ENCODE measurements around the gene CCR3. TPM values are rescaled to one million over a fixed set of nuclear protein-coding genes. Genes with fewer than 3 reads are reported as not detected.
"Not testable (repeated sequence)": the region's sequence is repeated elsewhere in the genome, so short reads cannot be mapped to it uniquely, and the experiment has no call there.

CCR3 gene
- total RNA-seq, 1 donor from 2014 or later, result not detected

DNA sequence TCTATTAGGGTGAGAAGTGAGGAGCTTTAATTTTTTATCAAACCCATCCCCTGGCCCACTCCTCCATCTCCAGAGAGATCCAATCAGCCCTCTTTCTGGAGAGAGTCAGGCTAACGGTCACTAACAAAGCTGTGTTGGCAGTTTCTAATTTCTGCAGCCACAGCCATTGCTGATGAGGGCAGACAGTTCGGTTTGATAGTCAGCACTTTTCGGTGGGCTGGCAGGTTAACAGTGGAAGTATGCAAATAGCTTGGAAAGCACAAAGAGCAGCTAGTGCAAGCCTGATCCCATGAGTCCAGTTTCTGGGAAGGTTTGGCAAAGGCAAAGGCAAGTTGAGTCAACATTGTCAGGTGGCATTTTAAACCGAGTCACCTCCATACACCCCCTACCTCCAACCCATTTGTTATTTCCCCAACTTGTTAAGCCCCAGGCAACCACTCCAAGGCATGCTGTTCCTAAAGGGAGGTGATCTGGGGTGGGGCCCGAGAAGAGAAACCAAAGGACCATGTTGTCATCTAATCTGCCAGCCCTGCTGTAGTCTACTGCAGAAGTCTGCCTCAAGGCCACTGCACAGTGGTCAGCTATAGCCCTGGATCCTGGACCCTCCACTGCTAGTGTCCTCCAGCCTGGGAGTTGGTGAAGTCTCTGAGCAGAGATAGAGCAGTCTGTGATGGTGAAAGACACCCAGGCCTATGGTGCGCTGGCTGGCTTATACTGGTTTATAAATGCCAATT, 35.8 kb upstream of the CCR3 start:
- no peak overlapping the region for H3K27ac Mint-ChIP-seq (ENCODE audit: unreplicated experiment)
- no peaks in the 10 kb centered on the region for H3K36me3 Mint-ChIP-seq (ENCODE audit: unreplicated experiment)
- no peaks in the 10 kb centered on the region for H3K4me1 Mint-ChIP-seq (ENCODE audit: low read depth, unreplicated experiment)
- TF ChIP-seq, protein P1, sequence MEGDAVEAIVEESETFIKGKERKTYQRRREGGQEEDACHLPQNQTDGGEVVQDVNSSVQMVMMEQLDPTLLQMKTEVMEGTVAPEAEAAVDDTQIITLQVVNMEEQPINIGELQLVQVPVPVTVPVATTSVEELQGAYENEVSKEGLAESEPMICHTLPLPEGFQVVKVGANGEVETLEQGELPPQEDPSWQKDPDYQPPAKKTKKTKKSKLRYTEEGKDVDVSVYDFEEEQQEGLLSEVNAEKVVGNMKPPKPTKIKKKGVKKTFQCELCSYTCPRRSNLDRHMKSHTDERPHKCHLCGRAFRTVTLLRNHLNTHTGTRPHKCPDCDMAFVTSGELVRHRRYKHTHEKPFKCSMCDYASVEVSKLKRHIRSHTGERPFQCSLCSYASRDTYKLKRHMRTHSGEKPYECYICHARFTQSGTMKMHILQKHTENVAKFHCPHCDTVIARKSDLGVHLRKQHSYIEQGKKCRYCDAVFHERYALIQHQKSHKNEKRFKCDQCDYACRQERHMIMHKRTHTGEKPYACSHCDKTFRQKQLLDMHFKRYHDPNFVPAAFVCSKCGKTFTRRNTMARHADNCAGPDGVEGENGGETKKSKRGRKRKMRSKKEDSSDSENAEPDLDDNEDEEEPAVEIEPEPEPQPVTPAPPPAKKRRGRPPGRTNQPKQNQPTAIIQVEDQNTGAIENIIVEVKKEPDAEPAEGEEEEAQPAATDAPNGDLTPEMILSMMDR (IDR thresholded peaks at IDR 0.05; ENCODE audit: partially characterized antibody, unreplicated experiment), result no peak
- H3K9me3 Mint-ChIP-seq (ENCODE audit: unreplicated experiment), result no peaks in the 10 kb centered on the region
- no peak overlapping the region for H3K4me3 Mint-ChIP-seq (ENCODE audit: unreplicated experiment)
- H3K27me3 Mint-ChIP-seq (ENCODE audit: unreplicated experiment), result peaks cover 2% of the 10 kb centered on the region
- no peak for DNase-seq

DNA sequence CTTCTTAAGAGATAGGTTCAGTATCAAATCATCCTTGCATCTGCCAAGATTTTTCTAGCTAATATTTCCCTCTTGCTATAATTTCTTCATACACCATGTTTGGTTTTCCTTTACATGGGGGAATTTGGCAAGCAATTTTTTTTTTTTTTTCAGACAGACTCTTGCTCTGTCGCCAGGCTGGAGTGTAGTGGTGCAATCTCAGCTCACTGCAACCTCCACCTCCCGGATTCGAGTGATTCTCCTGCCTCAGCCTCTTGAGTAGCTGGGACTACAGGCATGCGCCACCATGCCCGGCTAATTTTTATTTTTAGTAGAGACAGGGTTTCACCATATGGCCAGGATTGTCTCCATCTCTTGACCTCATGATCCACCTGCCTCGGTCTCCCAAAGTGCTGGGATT, 34.7 kb upstream of the CCR3 start:
- not testable (repeated sequence) for H3K36me3 Mint-ChIP-seq (ENCODE audit: unreplicated experiment); H3K4me1 Mint-ChIP-seq (ENCODE audit: low read depth, unreplicated experiment); H3K9me3 Mint-ChIP-seq (ENCODE audit: unreplicated experiment)

DNA sequence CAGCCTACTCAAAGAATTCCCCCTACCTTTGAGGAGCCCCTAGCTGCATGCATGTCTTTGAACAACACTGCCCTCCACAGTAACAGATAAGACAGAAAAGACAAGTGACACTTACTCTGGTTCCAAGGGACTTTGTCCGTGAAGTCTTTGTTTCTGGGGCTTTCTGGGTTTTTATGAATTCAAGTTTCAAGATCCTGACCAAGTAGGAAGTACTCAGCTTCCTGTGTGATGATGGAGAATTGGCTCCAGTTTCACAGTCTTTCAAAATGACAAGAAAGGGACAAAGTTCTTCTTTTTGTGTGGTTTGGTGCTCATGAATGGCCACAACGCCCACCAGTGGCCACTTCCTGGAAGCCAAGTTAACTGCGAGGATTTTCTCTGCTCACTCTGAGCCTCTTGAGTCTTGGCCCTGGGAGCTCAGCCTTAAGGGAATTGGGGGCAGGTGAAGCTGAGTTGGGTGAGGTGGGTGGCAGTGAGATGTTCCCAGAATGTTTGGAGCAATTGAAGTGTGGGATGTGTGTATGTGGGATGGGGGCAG, 34.0 kb upstream of the CCR3 start, which contains the start of gene CCR1:
Gene CCR1, minus strand, starts transcription at position 147 of the 538 bp plus-strand sequence. CDS start 4,000 bp downstream, outside the sequence.
- Mint-ChIP-seq H3K4me1 (ENCODE audit: low read depth, unreplicated experiment) (no peaks in the 10 kb centered on the region), H3K36me3 (ENCODE audit: unreplicated experiment) (no peaks in the 10 kb centered on the region), H3K27ac (ENCODE audit: unreplicated experiment) (no peak within 1 kb of the TSS), H3K27me3 (ENCODE audit: unreplicated experiment) (no peaks in the 10 kb centered on the region), H3K4me3 (ENCODE audit: unreplicated experiment) (no peak within 1 kb of the TSS), H3K9me3 (ENCODE audit: unreplicated experiment) (no peaks in the 10 kb centered on the region)
- TF ChIP-seq, protein P1 (IDR thresholded peaks at IDR 0.05; ENCODE audit: partially characterized antibody, unreplicated experiment), result no peak
- no peak for DNase-seq

More for the DNA sequence above, 34.7 kb upstream of the CCR3 start:
- H3K27ac Mint-ChIP-seq (ENCODE audit: unreplicated experiment); H3K4me3 Mint-ChIP-seq (ENCODE audit: unreplicated experiment); H3K27me3 Mint-ChIP-seq (ENCODE audit: unreplicated experiment); DNase-seq: not testable (repeated sequence)

DNA sequence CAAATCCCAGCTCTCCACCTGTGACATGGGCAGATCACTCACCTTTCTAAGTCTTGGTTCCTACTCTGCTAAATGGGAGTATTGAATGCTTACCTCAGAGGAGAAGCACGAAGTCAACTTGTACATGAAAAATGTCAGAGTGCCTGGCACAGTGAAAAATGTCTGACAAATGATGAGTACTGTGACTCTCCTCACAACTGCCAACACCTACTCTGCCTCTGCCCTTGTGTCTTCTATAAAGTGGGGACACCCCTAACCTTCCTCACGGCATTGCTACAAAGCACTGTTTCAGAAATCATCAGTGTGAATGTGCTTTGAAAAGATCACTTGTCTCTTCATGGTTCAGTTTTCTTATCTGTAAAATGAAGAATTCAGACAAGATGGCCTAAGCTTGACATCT, 33.2 kb upstream of the CCR3 start:
- Mint-ChIP-seq H3K27ac (ENCODE audit: unreplicated experiment) (no peak overlapping the region), H3K27me3 (ENCODE audit: unreplicated experiment) (no peaks in the 10 kb centered on the region), H3K4me1 (ENCODE audit: low read depth, unreplicated experiment) (no peaks in the 10 kb centered on the region), H3K4me3 (ENCODE audit: unreplicated experiment) (no peak overlapping the region), H3K36me3 (ENCODE audit: unreplicated experiment) (no peaks in the 10 kb centered on the region), H3K9me3 (ENCODE audit: unreplicated experiment) (no peaks in the 10 kb centered on the region)
- TF ChIP-seq, protein P1 (IDR thresholded peaks at IDR 0.05; ENCODE audit: partially characterized antibody, unreplicated experiment), result no peak
- DNase-seq, result no peak

DNA sequence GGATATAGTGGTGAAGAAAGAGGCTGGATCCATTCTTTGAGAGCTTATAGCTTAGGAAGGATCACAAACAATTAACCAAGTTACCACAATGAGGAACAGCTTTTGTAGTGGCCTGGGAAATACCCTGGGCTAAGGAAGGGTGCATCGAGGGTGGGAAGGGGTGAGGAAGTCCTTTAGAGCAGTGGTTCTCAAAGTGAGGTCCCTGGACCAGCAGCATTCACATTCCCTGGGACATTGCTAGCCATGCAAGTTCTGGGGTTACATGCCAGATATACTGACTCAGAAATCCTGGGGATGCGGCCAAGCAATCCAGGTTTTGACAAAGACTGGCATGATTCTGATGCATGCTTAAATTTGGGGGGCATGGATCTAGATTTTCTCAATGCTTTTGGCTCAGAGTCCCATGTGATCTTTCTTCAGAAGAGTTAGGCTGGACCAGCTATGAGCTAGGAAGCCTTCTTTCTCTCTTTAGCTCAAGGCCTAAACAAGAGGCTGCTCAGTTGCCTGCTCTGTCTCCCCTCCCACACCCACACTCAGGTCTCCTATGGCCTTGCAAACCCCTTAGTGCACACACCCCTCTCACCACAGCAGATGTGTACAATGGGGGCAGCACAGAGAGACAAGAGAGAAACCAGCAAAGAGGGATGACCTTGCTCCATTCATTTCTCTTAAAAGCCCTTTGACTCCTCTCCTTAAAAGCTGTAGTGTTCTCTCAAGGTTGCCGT, 32.4 kb upstream of the CCR3 start:
- TF ChIP-seq, protein P1 (IDR thresholded peaks at IDR 0.05; ENCODE audit: partially characterized antibody, unreplicated experiment), result no peak
- Mint-ChIP-seq H3K4me3 (ENCODE audit: unreplicated experiment) (no peak overlapping the region), H3K9me3 (ENCODE audit: unreplicated experiment) (no peaks in the 10 kb centered on the region), H3K27me3 (ENCODE audit: unreplicated experiment) (no peaks in the 10 kb centered on the region), H3K4me1 (ENCODE audit: low read depth, unreplicated experiment) (no peaks in the 10 kb centered on the region), H3K27ac (ENCODE audit: unreplicated experiment) (no peak overlapping the region), H3K36me3 (ENCODE audit: unreplicated experiment) (no peaks in the 10 kb centered on the region)
- no peak for DNase-seq

Measured in glutamatergic neuron (in vitro differentiated cells).